Loucy (cell line): ENCODE measurements around the gene SHC3.

Source experiments
- H2AFZ ChIP-seq: fragments of 200-600 bp; sonication (generic); 2 replicates; pipeline ENCODE4 v1.6.0; 2016; ENCODE audit warnings: antibody characterized with exemption, mild to moderate bottlenecking, low read length, moderate library complexity
- H3F3A ChIP-seq: fragments of 200-600 bp; 2 replicates; pipeline ENCODE4 v1.6.0; 2016; ENCODE audit warnings: antibody characterized with exemption, low read depth, mild to moderate bottlenecking
- H3K27me3 ChIP-seq: fragments of 200-600 bp; sonication (generic); 2 replicates; pipeline ENCODE4 v1.6.1; 2014; ENCODE audit warnings: low read length, mild to moderate bottlenecking; ENCODE audit not compliant: insufficient read depth, poor library complexity, severe bottlenecking
- H3K36me3 ChIP-seq: fragments of 200-600 bp; sonication (generic); 2 replicates; pipeline ENCODE4 v1.6.1; 2016; ENCODE audit warnings: low read length; ENCODE audit not compliant: insufficient read depth
- H3K4me1 ChIP-seq: fragments of 200-600 bp; sonication (generic); 2 replicates; pipeline ENCODE4 v1.5.1; 2014; ENCODE audit warnings: low read length, mild to moderate bottlenecking; ENCODE audit not compliant: insufficient read depth, poor library complexity, severe bottlenecking
- H3K4me2 ChIP-seq: fragments of 200-600 bp; sonication (generic); 2 replicates; pipeline ENCODE4 v1.6.0; 2014; ENCODE audit warnings: antibody characterized with exemption, low read length, low read depth, mild to moderate bottlenecking; ENCODE audit not compliant: poor library complexity, severe bottlenecking
- H3K4me3 ChIP-seq: fragments of 200-600 bp; sonication (generic); 2 replicates; pipeline ENCODE4 v1.5.1; 2014; ENCODE audit warnings: low read length, mild to moderate bottlenecking, mixed read lengths; ENCODE audit not compliant: poor library complexity, severe bottlenecking
- H3K79me2 ChIP-seq: fragments of 200-600 bp; sonication (generic); 2 replicates; pipeline ENCODE4 v1.6.1; 2014; ENCODE audit warnings: low read length; ENCODE audit not compliant: insufficient read depth
- H3K9ac ChIP-seq: fragments of 200-600 bp; sonication (generic); 2 replicates; pipeline ENCODE4 v1.6.0; 2014; ENCODE audit warnings: mild to moderate bottlenecking, low read depth, low read length, moderate library complexity; ENCODE audit not compliant: poor library complexity, severe bottlenecking
- H3K9me2 ChIP-seq: fragments of 200-600 bp; sonication (generic); replicated peaks from 2 replicates; pipeline ENCODE4 v1.6.1; 2016; ENCODE audit warnings: low read depth, low read length, mixed read lengths
- H3K9me3 ChIP-seq: fragments of 200-600 bp; sonication (generic); 2 replicates; pipeline ENCODE4 v1.6.1; 2014; ENCODE audit warnings: mild to moderate bottlenecking, antibody characterized with exemption, low read length, low read depth; ENCODE audit not compliant: insufficient read depth
- H4K20me1 ChIP-seq: fragments of 200-600 bp; sonication (generic); 2 replicates; pipeline ENCODE4 v1.6.0; 2014; ENCODE audit warnings: antibody characterized with exemption, low read length, mild to moderate bottlenecking; ENCODE audit not compliant: insufficient read depth, poor library complexity, severe bottlenecking
- EZH2phosphoT487 ChIP-seq: fragments of 200-600 bp; IDR thresholded peaks from 2 replicates; pipeline ENCODE4 v1.6.1; 2018; ENCODE audit warnings: antibody characterized with exemption, mild to moderate bottlenecking, moderate library complexity, borderline replicate concordance
- TF ChIP-seq, protein P1 (sequence below): fragments of 200-600 bp; sonication (generic); conservative IDR thresholded peaks from 2 replicates; pipeline ENCODE4 v1.5.1; 2014; ENCODE audit warnings: mild to moderate bottlenecking, antibody characterized with exemption, low read length

SHC3 gene

GRCh38 chr9:89204801-89205200 lies 26.2 kb upstream of the SHC3 start:
- Histone ChIP-seq H3K9ac (no peak overlapping the region), H2AFZ (no peak overlapping the region), H3K79me2 (no peaks in the 10 kb centered on the region), H3K36me3 (no peaks in the 10 kb centered on the region), H3K4me1 (no peaks in the 10 kb centered on the region), H3F3A (no peaks in the 10 kb centered on the region), H3K27me3 (no peaks in the 10 kb centered on the region), H3K4me2 (no peak overlapping the region), H4K20me1 (no peaks in the 10 kb centered on the region), H3K9me3 (no peaks in the 10 kb centered on the region), H3K9me2 (no peaks in the 10 kb centered on the region), H3K4me3 (no peak overlapping the region)
- TF ChIP-seq EZH2phosphoT487 = no peak
- TF ChIP-seq, protein P1, sequence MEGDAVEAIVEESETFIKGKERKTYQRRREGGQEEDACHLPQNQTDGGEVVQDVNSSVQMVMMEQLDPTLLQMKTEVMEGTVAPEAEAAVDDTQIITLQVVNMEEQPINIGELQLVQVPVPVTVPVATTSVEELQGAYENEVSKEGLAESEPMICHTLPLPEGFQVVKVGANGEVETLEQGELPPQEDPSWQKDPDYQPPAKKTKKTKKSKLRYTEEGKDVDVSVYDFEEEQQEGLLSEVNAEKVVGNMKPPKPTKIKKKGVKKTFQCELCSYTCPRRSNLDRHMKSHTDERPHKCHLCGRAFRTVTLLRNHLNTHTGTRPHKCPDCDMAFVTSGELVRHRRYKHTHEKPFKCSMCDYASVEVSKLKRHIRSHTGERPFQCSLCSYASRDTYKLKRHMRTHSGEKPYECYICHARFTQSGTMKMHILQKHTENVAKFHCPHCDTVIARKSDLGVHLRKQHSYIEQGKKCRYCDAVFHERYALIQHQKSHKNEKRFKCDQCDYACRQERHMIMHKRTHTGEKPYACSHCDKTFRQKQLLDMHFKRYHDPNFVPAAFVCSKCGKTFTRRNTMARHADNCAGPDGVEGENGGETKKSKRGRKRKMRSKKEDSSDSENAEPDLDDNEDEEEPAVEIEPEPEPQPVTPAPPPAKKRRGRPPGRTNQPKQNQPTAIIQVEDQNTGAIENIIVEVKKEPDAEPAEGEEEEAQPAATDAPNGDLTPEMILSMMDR = no peak

DNA sequence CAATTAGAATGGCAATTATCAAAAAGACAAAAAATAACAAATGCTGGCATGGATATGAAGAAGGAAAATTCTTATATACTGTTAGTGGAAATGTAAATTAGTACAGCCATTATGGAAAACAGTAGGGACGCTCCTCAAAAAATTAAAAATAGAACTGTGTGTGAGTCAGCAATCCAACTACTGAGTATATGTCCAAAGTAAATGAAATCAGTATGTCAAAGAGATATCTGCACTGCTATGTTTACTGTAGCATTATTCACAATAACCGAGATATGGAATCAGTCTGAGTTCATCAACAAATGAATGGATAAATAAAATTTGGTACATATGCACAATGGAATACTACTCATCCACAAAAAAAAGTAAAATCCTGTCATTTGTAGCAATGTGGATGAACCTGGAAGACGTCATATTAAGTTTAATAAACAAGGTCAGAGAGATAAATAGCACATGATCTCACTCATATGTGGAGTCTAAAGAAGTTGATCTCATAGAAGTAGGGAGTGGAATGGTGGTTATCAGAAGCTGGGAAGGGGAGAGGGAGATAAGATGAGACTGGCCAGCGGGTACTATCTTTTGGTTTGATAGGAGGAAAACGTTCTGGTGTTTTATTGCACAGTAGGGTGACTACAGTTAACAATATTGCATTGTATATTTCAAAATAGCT lies 16.6 kb upstream of the SHC3 start:
- Histone ChIP-seq H3K9ac (no peak overlapping the region), H3K79me2 (no peaks in the 10 kb centered on the region), H3K4me1 (no peaks in the 10 kb centered on the region), H3K36me3 (no peaks in the 10 kb centered on the region), H3K4me2 (no peak overlapping the region), H3F3A (no peaks in the 10 kb centered on the region), H2AFZ (no peak overlapping the region), H4K20me1 (no peaks in the 10 kb centered on the region), H3K9me2 (no peaks in the 10 kb centered on the region), H3K4me3 (no peak overlapping the region), H3K9me3 (no peaks in the 10 kb centered on the region; the same call in 1 of the 2 replicates), H3K27me3 (no peaks in the 10 kb centered on the region)
- TF ChIP-seq EZH2phosphoT487 = no peak
- TF ChIP-seq, protein P1 = no peak

- Histone ChIP-seq H2AFZ (no peak overlapping the region), H3K4me3 (no peak overlapping the region), H3K79me2 (no peaks in the 10 kb centered on the region), H3K9me3 (no peaks in the 10 kb centered on the region; the same call in 1 of the 2 replicates), H3F3A (no peaks in the 10 kb centered on the region), H3K9ac (no peak overlapping the region), H3K36me3 (no peaks in the 10 kb centered on the region), H3K4me1 (no peaks in the 10 kb centered on the region), H3K9me2 (no peaks in the 10 kb centered on the region), H3K27me3 (no peaks in the 10 kb centered on the region), H4K20me1 (no peaks in the 10 kb centered on the region), H3K4me2 (no peak overlapping the region)
- TF ChIP-seq, protein P1 = no peak
- no peak for TF ChIP-seq EZH2phosphoT487
Measured at GRCh38 chr9:89194421-89195130, 16.0 kb upstream of the SHC3 start.
